NCI-H2227 treated with DMSO at 0.1 percent for 48 hours (cell line): ENCODE measurements around the gene KHNYN.

Experiments used
- DNase-seq: peaks from one replicate; lab custom pipeline; 2025; lab: John Stamatoyannopoulos, UW

Gene KHNYN

GRCh38 chr14:24401810-24402702 is 27.7 kb upstream of the KHNYN start:
- DNase-seq = no peak

- DNase-seq = no peak
Observed at GRCh38 chr14:24403294-24403998, 26.3 kb upstream of the KHNYN start.

DNA sequence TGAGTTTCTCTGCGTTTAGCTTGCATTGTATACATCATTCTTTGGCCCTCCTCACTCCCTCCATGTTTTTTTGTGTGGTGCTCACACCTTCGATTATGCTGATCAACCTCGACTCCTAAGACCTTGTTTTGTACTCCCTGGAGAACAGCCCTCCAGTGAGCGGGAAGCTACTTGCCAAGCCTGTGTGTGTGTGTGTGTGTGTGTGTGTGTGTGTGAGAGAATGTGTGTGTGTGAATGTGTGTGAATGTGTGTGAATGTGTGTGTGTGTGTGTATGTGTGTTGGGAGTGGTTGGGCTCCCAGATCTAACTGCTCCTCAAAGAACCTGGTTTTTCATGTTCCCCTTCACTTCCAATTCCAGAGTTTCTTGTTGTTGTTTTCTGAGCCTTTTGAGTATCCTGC is 24.9 kb upstream of the KHNYN start:
- no peak for DNase-seq

- DNase-seq = no peak
Observed at GRCh38 chr14:24406416-24406815, 23.3 kb upstream of the KHNYN start.

- no peak for DNase-seq
Observed at GRCh38 chr14:24407608-24408325, 22.0 kb upstream of the KHNYN start.

DNA sequence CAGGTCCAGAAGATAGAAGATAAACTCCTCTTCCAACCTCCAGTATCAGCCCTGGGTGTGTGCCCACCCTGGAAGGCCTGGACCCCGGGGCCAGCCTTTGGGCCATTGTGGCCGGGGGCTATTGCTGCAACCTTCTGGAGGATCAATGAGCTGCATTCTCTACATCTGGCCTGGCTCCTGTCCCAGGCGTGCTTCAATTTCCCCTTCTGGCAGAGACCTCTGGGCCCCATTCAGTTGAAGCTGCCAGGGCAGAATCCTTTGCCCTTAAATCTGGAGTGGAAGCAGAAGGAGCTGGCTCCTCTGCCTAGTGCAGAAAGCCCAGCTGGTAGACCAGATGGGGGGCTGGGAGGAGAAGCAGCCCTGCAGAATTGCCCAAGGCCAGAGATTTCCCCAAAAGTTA is 21.0 kb upstream of the KHNYN start:
- DNase-seq = no peak

DNA sequence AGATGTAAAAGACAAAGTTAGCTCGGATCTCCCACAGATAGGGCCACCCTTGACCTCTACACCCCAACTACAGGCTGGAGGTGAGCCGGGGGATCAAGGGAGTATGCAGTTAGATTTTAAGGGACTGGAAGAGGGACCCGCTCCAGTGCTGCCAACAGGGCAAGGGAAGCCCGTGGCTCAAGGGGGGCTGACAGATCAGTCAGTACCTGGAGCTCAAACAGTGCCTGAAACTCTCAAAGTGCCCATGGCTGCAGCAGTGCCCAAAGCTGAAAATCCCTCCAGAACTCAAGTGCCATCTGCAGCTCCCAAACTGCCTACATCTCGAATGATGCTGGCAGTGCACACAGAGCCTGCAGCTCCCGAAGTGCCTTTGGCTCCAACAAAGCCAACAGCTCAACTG is 20.6 kb upstream of the KHNYN start:
- no peak for DNase-seq

GRCh38 chr14:24409956-24410355 is 19.8 kb upstream of the KHNYN start:
- DNase-seq = no peak

GRCh38 chr14:24411443-24412389 is 18.0 kb upstream of the KHNYN start:
- DNase-seq = peak; percentile 12

DNA sequence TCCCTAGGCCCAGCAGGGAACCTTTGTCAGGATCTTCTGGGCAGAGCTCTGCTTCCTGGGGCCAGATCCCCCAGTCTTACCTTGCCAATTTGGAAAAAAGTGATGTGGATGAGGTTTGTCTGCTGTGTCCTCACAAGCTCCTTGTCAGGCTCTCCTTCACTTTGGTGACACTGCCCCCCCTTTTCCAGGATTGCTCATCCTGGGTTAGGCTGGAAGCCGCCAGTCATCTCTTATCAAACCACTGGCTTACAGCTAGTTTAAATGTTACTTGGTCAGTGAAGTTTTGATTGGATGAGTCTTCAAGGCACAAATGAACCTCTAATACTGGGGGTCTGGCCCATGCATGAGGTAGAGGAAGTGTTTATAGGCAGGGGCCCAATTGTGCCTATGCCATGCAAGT is 15.7 kb upstream of the KHNYN start:
- no peak for DNase-seq

DNA sequence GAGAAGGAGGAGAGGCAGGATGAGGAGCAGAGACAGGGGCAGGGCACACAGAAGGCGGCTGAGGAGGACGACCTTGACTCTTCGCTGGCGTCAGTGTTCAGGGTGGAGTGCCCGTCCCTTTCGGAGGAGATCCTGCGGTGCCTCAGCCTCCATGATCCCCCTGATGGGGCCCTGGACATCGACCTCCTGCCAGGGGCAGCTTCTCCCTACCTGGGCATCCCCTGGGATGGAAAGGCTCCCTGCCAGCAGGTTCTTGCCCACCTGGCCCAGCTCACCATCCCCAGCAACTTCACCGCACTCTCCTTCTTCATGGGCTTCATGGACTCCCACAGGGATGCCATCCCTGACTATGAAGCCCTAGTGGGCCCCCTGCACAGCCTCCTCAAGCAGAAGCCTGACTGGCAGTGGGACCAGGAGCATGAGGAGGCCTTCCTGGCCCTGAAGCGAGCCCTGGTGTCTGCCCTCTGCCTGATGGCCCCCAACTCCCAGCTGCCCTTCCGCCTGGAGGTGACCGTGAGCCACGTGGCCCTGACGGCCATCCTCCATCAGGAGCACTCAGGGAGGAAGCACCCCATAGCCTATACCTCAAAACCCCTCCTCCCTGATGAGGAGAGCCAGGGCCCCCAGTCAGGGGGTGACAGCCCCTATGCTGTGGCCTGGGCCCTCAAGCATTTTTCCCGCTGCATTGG is 14.9 kb upstream of the KHNYN start:
- DNase-seq = no peak

GRCh38 chr14:24415421-24416253 is 14.1 kb upstream of the KHNYN start:
- no peak for DNase-seq

DNA sequence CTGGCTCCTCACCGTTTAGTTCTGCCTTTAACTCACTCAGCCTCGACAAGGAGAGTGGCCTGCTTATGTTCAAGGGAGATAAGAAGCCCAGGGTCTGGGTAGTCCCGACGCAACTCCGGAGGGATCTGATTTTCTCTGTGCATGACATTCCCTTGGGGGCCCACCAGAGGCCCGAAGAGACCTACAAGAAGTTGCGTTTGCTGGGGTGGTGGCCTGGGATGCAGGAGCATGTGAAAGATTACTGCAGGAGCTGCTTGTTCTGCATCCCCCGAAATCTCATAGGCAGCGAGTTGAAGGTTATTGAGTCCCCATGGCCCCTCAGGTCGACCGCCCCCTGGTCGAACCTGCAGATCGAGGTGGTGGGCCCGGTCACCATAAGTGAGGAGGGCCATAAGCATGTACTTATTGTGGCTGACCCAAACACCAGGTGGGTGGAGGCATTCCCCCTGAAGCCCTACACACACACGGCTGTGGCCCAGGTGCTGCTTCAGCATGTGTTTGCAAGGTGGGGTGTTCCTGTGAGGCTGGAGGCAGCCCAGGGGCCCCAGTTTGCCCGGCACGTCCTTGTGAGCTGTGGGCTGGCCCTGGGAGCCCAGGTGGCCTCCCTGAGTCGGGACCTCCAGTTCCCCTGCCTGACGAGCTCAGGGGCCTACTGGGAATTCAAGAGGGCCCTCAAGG is 13.4 kb upstream of the KHNYN start:
- DNase-seq = no peak

DNA sequence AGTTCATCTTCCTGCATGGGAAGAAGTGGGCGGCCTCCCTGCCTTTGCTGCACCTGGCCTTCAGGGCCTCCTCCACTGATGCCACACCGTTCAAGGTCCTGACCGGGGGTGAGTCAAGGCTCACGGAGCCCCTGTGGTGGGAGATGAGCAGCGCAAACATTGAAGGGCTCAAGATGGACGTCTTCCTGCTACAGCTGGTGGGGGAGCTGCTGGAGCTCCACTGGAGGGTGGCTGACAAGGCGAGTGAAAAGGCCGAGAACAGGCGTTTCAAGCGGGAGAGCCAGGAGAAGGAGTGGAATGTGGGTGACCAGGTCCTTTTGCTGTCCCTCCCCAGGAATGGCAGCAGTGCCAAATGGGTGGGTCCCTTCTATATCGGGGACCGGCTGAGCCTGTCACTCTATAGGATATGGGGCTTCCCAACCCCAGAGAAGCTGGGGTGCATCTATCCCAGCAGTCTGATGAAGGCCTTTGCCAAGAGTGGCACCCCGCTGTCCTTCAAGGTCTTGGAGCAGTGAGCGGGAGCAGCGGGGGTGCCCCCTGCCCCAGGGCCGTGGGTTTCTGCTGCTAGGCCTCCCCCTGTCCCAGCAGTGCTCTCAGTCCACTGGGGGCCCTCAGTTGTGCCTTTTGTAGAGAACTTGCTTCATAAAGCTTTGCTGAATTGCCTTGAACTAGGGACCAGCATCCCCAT is 12.7 kb upstream of the KHNYN start:
- DNase-seq = no peak

DNA sequence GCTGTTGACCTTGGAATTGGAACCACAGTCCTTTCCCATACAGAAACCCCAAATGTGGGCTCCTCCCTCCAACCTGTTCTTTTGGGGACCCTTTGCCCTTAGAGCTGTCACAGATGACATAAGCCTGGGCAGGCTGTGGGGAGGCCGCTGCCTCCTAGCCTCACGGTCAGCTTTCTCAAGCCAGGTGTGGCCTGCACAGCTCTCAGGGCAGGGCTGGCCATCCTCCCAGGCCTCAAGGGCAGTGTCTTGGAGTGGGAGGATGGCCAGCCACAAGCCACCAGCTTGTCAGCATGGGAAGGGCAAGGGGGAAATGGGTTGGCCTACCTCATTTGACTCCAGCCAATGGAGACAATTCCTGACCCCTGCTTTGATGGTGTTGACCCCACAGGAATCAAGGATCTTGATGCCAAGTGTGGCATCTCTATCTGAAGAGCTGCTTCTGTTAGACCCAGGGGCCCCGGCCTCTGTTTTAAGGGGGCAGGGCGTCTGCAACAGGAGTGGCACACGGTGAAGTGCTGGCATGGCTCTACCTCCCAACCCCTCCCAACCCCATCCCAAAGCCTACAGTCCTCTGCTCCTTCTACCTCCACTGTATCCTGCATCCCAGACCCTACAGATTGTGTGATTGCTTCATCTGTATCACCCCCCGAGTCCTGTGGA is 11.8 kb upstream of the KHNYN start:
- no peak for DNase-seq

DNA sequence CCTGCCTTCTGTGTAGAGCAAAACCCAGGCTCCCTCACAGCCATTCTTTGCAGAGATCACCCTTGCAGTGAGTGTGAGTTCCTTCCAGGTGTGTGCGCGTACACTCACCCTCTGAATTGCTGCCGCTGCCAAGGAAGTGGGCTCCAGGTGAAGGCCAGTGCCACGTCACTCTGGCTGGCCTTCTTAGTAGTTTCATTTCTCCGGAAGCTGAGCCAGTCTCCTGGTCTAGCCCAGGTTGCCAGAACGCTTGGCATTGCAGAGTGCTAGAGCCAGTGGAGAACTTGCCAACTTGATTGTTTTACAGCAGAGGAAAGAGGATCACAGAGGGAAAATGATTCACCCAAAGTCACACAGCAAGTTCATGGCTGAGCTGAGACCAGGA is 11.3 kb upstream of the KHNYN start:
- DNase-seq = no peak

DNA sequence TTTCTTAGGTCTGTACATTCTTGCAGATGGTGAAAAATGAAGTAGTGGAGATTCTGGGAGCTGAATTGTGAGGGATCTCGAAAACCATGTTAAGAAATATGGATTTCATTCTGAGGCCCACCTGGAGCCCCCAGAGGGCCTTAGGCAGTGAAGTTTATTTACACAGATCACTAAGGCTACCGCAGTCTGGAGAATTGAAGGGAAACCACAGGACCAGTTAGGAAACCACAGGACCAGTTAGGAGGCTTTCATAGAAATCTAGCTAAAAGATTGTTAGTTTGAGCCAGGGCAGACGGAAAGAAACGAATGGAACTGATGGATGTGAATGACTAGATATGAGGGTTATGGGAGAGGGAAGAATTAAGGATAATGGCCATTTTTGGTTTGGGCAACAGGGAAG is 7.5 kb upstream of the KHNYN start:
- DNase-seq = no peak
